Measurements from ENCODE around the gene LHX2. TPM values are rescaled to one million over a fixed set of nuclear protein-coding genes. Genes with fewer than 3 reads are reported as not detected.

The LHX2 gene
- total and polyA plus RNA-seq, 2 experiments from 2014 or later, result not detected

DNA sequence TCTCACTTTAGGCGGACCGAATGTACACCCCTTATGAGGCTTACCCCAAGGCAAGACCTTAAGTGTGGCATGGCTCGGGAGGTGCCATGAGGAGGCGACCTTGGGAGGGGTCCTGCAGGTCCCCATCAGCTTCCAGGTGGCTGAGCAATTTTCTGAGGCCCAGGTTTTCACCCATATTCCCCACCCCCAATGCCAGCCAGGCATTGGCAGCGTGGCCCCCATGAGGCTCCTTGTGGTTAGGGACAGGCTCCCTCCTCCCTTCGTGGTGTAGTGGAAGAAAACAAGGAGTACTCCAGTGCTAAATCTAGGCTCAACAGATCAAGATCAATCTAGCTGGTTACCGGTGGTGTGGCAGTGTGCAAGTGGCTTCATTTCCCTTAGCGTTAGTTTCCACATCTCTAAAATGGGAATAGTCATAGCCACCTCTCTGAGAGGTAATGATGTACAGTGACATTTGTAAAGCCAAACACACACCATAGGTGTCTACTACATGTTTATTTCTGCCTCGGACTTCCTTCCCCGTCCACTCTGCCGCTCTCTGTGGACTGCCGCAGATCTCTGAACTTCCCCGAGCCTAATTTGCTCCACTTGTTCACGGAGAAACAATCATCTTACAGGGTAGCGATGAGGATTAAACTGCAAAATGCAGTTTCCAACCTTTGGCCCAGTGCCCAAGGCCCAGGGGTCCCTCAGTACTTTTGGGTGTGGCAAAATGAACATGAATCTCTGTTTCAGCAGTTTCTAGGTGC lies 8.4 kb downstream of the LHX2 start:
- H3K9ac ChIP-seq, result no peak overlapping the region
- WGBS, 2 experiments (ENCODE audit: low coverage in 1 of 2, low lambda C conversion rate in 2 of 2, missing lambda C conversion rate in 2 of 2), result 84 to 85% methylated on average over 15 of the region's 15 CpGs
- peaks cover 88% of the 10 kb centered on the region for H3K27me3 ChIP-seq (replicated peaks; ENCODE audit: insufficient read depth)

DNA sequence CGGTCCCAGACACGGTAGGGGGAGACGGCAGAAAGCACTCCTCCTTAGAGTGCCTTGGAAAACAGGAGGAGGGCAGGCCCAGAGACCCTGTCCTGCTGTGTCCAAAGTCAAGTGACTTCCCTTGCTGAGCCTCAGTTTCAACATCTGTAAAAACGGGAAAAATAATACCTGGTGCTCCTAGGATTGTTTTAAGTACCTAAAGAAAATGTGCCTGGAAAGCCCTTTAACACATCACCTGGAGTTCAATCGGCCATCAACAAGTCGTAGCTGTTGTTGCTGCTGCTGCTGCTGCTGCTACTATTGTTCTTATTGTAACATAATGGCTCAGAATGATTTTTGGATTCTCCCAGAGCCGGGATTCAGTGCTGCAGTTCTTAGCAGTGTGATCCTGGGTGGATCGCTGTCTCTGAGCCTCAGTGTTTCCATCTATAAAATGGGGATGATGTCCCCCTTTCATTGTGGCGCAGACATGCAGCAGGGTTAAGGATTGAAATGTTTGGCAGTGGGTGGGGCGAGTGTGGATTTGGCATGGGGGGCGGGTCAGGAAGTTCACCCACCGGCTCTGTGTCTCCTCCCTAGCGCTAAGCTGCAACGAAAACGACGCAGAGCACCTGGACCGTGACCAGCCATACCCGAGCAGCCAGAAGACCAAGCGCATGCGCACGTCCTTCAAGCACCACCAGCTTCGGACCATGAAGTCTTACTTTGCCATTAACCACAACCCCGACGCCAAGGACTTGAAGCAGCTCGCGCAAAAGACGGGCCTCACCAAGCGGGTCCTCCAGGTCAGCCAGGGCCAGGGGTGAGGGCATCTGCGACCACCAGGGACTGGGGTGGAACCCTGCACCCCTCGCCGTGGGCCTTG lies 9.2 kb downstream of the LHX2 start:
- Histone ChIP-seq H3K9me2 (ENCODE audit: insufficient read depth) (no peaks in the 10 kb centered on the region), H3K9ac (no peak overlapping the region), H3K4me3 (no peak overlapping the region), H3K27me3 (replicated peaks; ENCODE audit: insufficient read depth) (peaks cover 93% of the 10 kb centered on the region), H3K27ac (no peak overlapping the region), H3K4me1 (ENCODE audit: insufficient read depth) (0 out of 2 replicates have a peak, but pooled peaks cover 5% of the 10 kb centered on the region), H2AFZ (no peak overlapping the region), H3K79me2 (ENCODE audit: insufficient read depth) (no peaks in the 10 kb centered on the region), H4K20me1 (ENCODE audit: insufficient read depth) (no peaks in the 10 kb centered on the region), H3K9me3 (ENCODE audit: low read depth) (no peaks in the 10 kb centered on the region), H3K4me2 (ENCODE audit: unreplicated experiment) (no peak overlapping the region), H3K36me3 (ENCODE audit: low read depth) (no peaks in the 10 kb centered on the region), H3F3A (ENCODE audit: insufficient read depth) (no peaks in the 10 kb centered on the region)
- no peak for TF ChIP-seq EZH2 (IDR thresholded peaks at IDR 0.05; ENCODE audit: insufficient read depth, poor library complexity, severe bottlenecking)
- no peak for DNase-seq
- 75 to 80% methylated on average over 29 to 31 of the region's 31 CpGs for WGBS, 2 experiments (ENCODE audit: low coverage in 1 of 2, low lambda C conversion rate in 2 of 2, missing lambda C conversion rate in 2 of 2)
- in situ Hi-C loops (cut with MboI), result no loop called here

More for the DNA sequence above, 8.4 kb downstream of the LHX2 start:
- Histone ChIP-seq H3K4me3 (no peak overlapping the region), H3K36me3 (ENCODE audit: low read depth) (no peaks in the 10 kb centered on the region), H3F3A (ENCODE audit: insufficient read depth) (no peaks in the 10 kb centered on the region), H3K9me3 (ENCODE audit: low read depth) (no peaks in the 10 kb centered on the region), H2AFZ (no peak overlapping the region), H4K20me1 (ENCODE audit: insufficient read depth) (no peaks in the 10 kb centered on the region), H3K9me2 (ENCODE audit: insufficient read depth) (no peaks in the 10 kb centered on the region), H3K4me2 (ENCODE audit: unreplicated experiment) (no peak overlapping the region), H3K27ac (no peak overlapping the region), H3K4me1 (ENCODE audit: insufficient read depth) (0 out of 2 replicates have a peak, but pooled peaks cover 5% of the 10 kb centered on the region), H3K79me2 (ENCODE audit: insufficient read depth) (no peaks in the 10 kb centered on the region)
- TF ChIP-seq EZH2phosphoT487 (IDR thresholded peaks at IDR 0.05; ENCODE audit: insufficient read depth, low read depth) (no peak), EZH2 (IDR thresholded peaks at IDR 0.05; ENCODE audit: insufficient read depth, poor library complexity, severe bottlenecking) (no peak)
- in situ Hi-C loops (cut with MboI), result no loop called here
- DNase-seq, result no peak

DNA sequence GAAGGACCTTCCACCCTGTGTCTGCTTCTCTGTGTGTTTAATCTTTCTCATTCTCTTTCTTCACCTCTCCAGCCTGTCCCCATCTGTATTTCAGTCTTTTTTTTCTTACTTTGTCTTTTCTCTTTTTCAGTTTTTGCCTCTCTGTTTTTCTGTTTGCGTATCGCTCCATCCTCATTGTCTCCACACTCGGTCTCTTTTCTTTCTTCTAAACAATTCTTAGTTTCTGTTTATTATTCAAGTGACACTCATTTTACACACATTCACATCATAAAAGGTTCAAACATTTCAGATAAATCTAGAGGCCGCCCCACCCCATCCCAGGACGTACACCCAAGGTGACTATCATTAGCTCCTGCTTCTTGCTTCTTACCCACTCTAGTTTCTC lies 9.8 kb downstream of the LHX2 start:
- Histone ChIP-seq H3K27ac (no peak overlapping the region), H3K4me2 (ENCODE audit: unreplicated experiment) (no peak overlapping the region), H3K27me3 (replicated peaks; ENCODE audit: insufficient read depth) (peaks cover 92% of the 10 kb centered on the region), H3F3A (ENCODE audit: insufficient read depth) (no peaks in the 10 kb centered on the region), H3K79me2 (ENCODE audit: insufficient read depth) (no peaks in the 10 kb centered on the region), H3K4me1 (ENCODE audit: insufficient read depth) (0 out of 2 replicates have a peak, but pooled peaks cover 5% of the 10 kb centered on the region), H4K20me1 (ENCODE audit: insufficient read depth) (no peaks in the 10 kb centered on the region), H3K9ac (no peak overlapping the region), H2AFZ (no peak overlapping the region), H3K36me3 (ENCODE audit: low read depth) (no peaks in the 10 kb centered on the region), H3K4me3 (no peak overlapping the region), H3K9me3 (ENCODE audit: low read depth) (no peaks in the 10 kb centered on the region), H3K9me2 (ENCODE audit: insufficient read depth) (no peaks in the 10 kb centered on the region)
- no peak for TF ChIP-seq EZH2phosphoT487 (IDR thresholded peaks at IDR 0.05; ENCODE audit: insufficient read depth, low read depth)
- no peak for TF ChIP-seq EZH2 (IDR thresholded peaks at IDR 0.05; ENCODE audit: insufficient read depth, poor library complexity, severe bottlenecking)
- 80 to 82% methylated on average over 5 of the region's 5 CpGs for WGBS, 2 experiments (ENCODE audit: low coverage in 1 of 2, low lambda C conversion rate in 2 of 2, missing lambda C conversion rate in 2 of 2)
- no peak for DNase-seq
- in situ Hi-C loops (cut with MboI), result no loop called here

DNA sequence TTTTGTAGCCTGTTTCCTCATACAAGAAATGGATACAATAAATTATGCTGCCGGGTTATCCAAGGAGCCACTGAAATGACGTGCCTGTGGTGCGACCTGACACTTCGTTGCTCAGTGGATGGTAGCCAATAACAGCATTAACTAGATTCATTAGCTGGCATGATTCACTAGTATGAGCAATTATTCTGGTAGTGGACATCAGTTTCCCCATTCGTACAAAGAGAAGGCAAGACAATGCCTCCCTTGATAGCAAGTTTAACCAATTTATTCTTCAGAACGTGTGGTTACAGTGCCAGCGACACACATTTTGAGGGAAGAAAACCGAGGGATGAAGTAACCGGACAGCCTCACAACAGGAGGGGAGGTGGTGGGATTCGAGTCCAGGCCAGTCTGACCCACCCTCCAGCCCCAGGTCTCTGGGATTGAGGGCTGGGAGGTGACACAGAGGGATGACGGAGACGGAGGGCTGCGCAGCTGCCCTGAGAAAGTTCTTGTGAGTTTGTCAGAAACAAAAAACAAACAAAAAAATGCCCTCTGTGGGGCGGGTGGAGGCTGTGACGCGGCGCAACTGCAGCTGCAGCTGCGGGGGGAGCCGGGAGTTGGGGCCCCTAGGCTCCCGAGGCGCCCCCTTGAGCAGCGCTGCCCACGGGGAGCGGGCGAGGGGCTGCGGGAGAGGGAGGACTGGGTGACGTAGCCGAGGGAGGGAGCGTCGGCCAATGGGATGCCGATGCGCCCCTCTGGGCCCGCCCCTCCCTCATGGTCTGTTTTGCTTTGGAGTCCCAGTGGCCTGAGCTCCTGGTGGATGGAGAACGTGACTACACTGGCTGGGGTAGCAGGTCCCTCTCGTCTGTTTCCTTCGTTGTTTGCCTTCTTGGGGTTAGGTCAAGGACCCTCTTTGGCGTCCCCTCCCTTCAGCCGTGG lies 10.9 kb downstream of the LHX2 start:
- Histone ChIP-seq H3K36me3 (ENCODE audit: low read depth) (no peaks in the 10 kb centered on the region), H3F3A (ENCODE audit: insufficient read depth) (no peaks in the 10 kb centered on the region), H3K79me2 (ENCODE audit: insufficient read depth) (no peaks in the 10 kb centered on the region), H3K9me2 (ENCODE audit: insufficient read depth) (no peaks in the 10 kb centered on the region), H3K4me3 (no peak overlapping the region), H3K4me2 (ENCODE audit: unreplicated experiment) (no peak overlapping the region), H3K27ac (no peak overlapping the region), H3K27me3 (replicated peaks; ENCODE audit: insufficient read depth) (peaks cover 81% of the 10 kb centered on the region), H2AFZ (no peak overlapping the region), H4K20me1 (ENCODE audit: insufficient read depth) (no peaks in the 10 kb centered on the region), H3K9me3 (ENCODE audit: low read depth) (no peaks in the 10 kb centered on the region), H3K4me1 (ENCODE audit: insufficient read depth) (0 out of 2 replicates have a peak, but pooled peaks cover 5% of the 10 kb centered on the region), H3K9ac (no peak overlapping the region)
- DNase-seq, result no peak
- TF ChIP-seq EZH2 (IDR thresholded peaks at IDR 0.05; ENCODE audit: insufficient read depth, poor library complexity, severe bottlenecking) (no peak), EZH2phosphoT487 (IDR thresholded peaks at IDR 0.05; ENCODE audit: insufficient read depth, low read depth) (no peak)
- in situ Hi-C loops (cut with MboI), result no loop called here
- WGBS, 2 experiments (ENCODE audit: low coverage in 1 of 2, low lambda C conversion rate in 2 of 2, missing lambda C conversion rate in 2 of 2), result 47 to 49% methylated on average over 32 to 38 of the region's 38 CpGs

All from GM23248 (cell line).